Gastroesophageal sphincter (tissue), 3 donors: Measurements from ENCODE around the gene STX4.

Source experiments
- EP300 ChIP-seq: sonication (generic); formaldehyde crosslinking; IDR thresholded peaks from one replicate; pipeline ENCODE4 v1.6.1; 2017; ENCODE audit warnings: antibody characterized with exemption, mild to moderate bottlenecking
- POLR2A ChIP-seq, 2 donors: fragments of 450-650 bp; IDR thresholded peaks; one replicate each; pipeline ENCODE4 v1.6.1; 2017; ENCODE audit warnings: antibody characterized with exemption in 2 of 2, mild to moderate bottlenecking in 2 of 2, moderate library complexity in 1 of 2
- POLR2AphosphoS5 ChIP-seq: sonication (generic); formaldehyde crosslinking; IDR thresholded peaks from one replicate; pipeline ENCODE4 v1.6.1; 2017; ENCODE audit warnings: antibody characterized with exemption
- TF ChIP-seq, protein P1 (sequence below), 4 experiments: fragments of 200-600 bp in 2 of 4; fragments of 450-650 bp in 2 of 4; sonication (generic) in 1 of 4; IDR thresholded peaks; one replicate each; pipeline ENCODE4 v1.5.1; 2017 to 2019; ENCODE audit warnings: antibody characterized with exemption in 4 of 4, mild to moderate bottlenecking in 2 of 4, moderate library complexity in 2 of 4

DNA sequence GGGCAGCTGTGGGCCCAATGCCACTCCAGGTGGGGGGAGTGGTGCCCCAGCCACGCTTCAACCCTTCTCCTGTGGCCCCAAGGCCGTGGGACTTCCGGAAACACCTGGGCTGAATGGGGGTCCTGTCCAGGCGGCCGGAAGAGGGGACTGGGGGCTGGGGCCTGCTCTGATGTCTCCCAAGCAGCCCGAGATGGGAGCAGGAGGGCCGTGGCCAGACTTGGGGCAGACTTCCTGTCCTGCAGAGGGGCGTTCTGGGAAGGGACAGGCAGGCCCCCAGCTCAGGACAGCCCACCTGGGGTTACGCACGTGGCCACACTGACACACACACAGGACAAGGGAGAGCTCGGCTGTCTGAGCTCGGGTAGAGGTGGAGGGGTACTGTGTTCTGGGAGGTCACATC lies 43.3 kb upstream of the STX4 start:
- TF ChIP-seq, protein P1, sequence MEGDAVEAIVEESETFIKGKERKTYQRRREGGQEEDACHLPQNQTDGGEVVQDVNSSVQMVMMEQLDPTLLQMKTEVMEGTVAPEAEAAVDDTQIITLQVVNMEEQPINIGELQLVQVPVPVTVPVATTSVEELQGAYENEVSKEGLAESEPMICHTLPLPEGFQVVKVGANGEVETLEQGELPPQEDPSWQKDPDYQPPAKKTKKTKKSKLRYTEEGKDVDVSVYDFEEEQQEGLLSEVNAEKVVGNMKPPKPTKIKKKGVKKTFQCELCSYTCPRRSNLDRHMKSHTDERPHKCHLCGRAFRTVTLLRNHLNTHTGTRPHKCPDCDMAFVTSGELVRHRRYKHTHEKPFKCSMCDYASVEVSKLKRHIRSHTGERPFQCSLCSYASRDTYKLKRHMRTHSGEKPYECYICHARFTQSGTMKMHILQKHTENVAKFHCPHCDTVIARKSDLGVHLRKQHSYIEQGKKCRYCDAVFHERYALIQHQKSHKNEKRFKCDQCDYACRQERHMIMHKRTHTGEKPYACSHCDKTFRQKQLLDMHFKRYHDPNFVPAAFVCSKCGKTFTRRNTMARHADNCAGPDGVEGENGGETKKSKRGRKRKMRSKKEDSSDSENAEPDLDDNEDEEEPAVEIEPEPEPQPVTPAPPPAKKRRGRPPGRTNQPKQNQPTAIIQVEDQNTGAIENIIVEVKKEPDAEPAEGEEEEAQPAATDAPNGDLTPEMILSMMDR (IDR thresholded peaks at IDR 0.05) = no peak
- no peak for TF ChIP-seq POLR2A (IDR thresholded peaks at IDR 0.05)
- TF ChIP-seq POLR2AphosphoS5 = no peak
- no peak for TF ChIP-seq EP300
